ENCODE results near the gene SHLD3. TPM values are rescaled to one million over a fixed set of nuclear protein-coding genes. Genes with fewer than 3 reads are reported as not detected.

Gene SHLD3
- 2.2 and 5.7 TPM in 2 replicates for total RNA-seq

GRCh38 chr5:65624571-65625555 lies at the start of gene SHLD3, which contains the start of gene TRAPPC13:
TSS of gene SHLD3 (plus strand) at chr5:65625027. CDS start at chr5:65629588, 4,561 bp downstream.
TSS of gene TRAPPC13 (plus strand) at chr5:65625027. CDS start at chr5:65625061, 34 bp downstream.

GRCh38 chr5:65624025-65624570 lies 729 bp upstream of the SHLD3 start, which contains the start of gene TRIM23:
TSS of gene TRIM23 (minus strand) at chr5:65624333. CDS start at chr5:65624274, 59 bp downstream.

Other genes starting within 250 kb of the SHLD3 start
- gene ADAMTS6, start 143.1 kb upstream of the SHLD3 start, total RNA-seq, result 18.4 and 32.3 TPM in 2 replicates
- gene CENPK, start 61.9 kb upstream of the SHLD3 start, total RNA-seq, result 9.6 and 29.1 TPM in 2 replicates
- gene PPWD1, start 61.7 kb upstream of the SHLD3 start, total RNA-seq, result 13.6 and 21.4 TPM in 2 replicates
- gene TRIM23, start 694 bp upstream of the SHLD3 start, total RNA-seq, result 10.6 and 14.0 TPM in 2 replicates
- 11.9 and 15.6 TPM in 2 replicates for gene TRAPPC13, start within 50 bp of the SHLD3 start, total RNA-seq
- gene SGTB, start 97.1 kb downstream of the SHLD3 start, total RNA-seq, result 8.5 and 9.3 TPM in 2 replicates
- gene NLN, start 97.2 kb downstream of the SHLD3 start, total RNA-seq, result 9.8 and 18.6 TPM in 2 replicates